Purkinje cell (primary cell): ENCODE data around the gene GKN2. TPM values are rescaled to one million over a fixed set of nuclear protein-coding genes. Genes with fewer than 3 reads are reported as not detected.

Source experiments
- polyA plus RNA-seq: library from polyadenylated mRNA; unstranded; fragments of >200 nt; fragmentation: Nextera tagmentation; gene quantifications from 2 replicates; pipeline ENCODE4 v1.2.1, GENCODE V29; 2014

The GKN2 gene
- polyA plus RNA-seq, result not detected in 2 replicates

GRCh38 chr2:68952887-68953521 lies at the start of gene GKN2:
Gene GKN2 (minus strand): TSS chr2:68952893. CDS start chr2:68952861, 32 bp downstream.

GRCh38 chr2:68974251-68974650 lies 21.6 kb upstream of the GKN2 start, which contains the start of gene GKN1:
Gene GKN1 (plus strand): TSS chr2:68974636. CDS start chr2:68974678, 42 bp downstream.

Other genes starting within 250 kb of the GKN2 start
- 0.34 and 1.6 TPM in 2 replicates for gene ARHGAP25, start 218.1 kb downstream of the GKN2 start, polyA plus RNA-seq
- gene BMP10, start 81.5 kb downstream of the GKN2 start, polyA plus RNA-seq, result not detected in 2 replicates
- gene GKN1, start 21.7 kb upstream of the GKN2 start, polyA plus RNA-seq, result 2.8 and 5.7 TPM in 2 replicates
- gene ANTXR1, start 60.3 kb upstream of the GKN2 start, polyA plus RNA-seq, result 5.6 and 5.7 TPM in 2 replicates